ENCODE data around the gene XPC. TPM values are rescaled to one million over a fixed set of nuclear protein-coding genes. Genes with fewer than 3 reads are reported as not detected.
"Not testable (repeated sequence)": the region's sequence is repeated elsewhere in the genome, so short reads cannot be mapped to it uniquely, and the experiment has no call there.

The XPC gene
- total RNA-seq, 1 donor = 61.6 TPM

DNA sequence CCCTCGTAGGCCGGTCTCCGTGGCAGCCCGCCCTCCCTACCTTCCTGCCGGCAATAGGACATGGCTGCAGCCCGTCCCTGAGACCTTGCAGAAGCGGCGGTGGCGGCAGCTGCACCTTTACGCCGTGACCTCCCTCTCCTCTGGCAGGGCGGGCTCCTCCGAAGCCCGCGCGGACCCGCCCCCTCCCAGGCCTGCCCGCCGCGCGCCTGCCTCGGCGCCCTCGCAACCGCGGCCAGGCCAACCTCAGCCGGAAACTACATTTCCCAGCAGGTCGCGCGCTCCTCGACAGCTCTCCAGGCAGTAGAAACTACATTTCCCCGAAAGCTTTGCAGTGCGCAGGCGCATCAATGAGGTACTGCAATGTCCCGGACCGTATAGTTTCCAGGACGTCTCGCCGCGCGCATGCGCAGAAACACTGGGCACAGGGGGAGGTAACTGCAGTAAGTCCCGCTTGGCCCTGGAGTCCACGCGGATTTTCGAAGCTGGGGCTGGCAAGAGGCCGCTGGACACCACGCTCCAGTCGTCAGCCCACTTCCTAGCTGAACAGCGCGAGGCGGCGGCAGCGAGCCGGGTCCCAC, 53.7 kb downstream of the XPC start, which contains the start of the genes CHCHD4 and TMEM43:
CHCHD4 (minus strand) TSS at position 256 of the 578 bp plus-strand sequence; CDS start at position 62, 194 bp downstream.
TMEM43 (plus strand) TSS at position 438 of the 578 bp plus-strand sequence. CDS start 142 bp downstream, outside the sequence.
- peak within 1 kb of the TSS; percentile 98 for H3K4me3 ChIP-seq (ENCODE audit: low read depth, low read length)
- TF ChIP-seq, protein P1, sequence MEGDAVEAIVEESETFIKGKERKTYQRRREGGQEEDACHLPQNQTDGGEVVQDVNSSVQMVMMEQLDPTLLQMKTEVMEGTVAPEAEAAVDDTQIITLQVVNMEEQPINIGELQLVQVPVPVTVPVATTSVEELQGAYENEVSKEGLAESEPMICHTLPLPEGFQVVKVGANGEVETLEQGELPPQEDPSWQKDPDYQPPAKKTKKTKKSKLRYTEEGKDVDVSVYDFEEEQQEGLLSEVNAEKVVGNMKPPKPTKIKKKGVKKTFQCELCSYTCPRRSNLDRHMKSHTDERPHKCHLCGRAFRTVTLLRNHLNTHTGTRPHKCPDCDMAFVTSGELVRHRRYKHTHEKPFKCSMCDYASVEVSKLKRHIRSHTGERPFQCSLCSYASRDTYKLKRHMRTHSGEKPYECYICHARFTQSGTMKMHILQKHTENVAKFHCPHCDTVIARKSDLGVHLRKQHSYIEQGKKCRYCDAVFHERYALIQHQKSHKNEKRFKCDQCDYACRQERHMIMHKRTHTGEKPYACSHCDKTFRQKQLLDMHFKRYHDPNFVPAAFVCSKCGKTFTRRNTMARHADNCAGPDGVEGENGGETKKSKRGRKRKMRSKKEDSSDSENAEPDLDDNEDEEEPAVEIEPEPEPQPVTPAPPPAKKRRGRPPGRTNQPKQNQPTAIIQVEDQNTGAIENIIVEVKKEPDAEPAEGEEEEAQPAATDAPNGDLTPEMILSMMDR (IDR thresholded peaks at IDR 0.05; ENCODE audit: insufficient read depth, low read length) = no peak
- peak; percentile 99 for DNase-seq (ENCODE audit: low read depth)

DNA sequence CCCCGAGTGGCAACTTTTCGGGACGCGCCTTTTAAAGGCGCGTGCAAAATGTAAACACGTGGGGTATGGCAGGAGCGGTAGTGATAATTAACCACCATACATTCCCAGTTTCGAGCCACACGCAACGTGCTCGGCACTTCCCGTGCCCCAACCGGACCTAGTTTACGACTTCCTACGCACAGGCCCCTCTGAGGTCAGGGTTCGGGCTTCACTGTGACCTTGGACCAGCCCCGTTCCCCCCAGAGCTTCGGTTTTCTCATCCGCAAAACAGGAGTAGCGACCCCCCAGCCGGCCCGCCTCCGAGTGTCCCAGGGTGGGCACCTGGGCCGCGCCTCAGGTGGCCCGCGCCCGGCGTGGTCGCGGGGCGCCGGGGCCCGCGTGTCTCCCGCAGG, 54.2 kb downstream of the XPC start:
- TF ChIP-seq, protein P1 (IDR thresholded peaks at IDR 0.05; ENCODE audit: insufficient read depth, low read length) = no peak
- peak overlapping the region; percentile 98 for H3K4me3 ChIP-seq (ENCODE audit: low read depth, low read length)
- DNase-seq (ENCODE audit: low read depth) = peak; percentile 39

DNA sequence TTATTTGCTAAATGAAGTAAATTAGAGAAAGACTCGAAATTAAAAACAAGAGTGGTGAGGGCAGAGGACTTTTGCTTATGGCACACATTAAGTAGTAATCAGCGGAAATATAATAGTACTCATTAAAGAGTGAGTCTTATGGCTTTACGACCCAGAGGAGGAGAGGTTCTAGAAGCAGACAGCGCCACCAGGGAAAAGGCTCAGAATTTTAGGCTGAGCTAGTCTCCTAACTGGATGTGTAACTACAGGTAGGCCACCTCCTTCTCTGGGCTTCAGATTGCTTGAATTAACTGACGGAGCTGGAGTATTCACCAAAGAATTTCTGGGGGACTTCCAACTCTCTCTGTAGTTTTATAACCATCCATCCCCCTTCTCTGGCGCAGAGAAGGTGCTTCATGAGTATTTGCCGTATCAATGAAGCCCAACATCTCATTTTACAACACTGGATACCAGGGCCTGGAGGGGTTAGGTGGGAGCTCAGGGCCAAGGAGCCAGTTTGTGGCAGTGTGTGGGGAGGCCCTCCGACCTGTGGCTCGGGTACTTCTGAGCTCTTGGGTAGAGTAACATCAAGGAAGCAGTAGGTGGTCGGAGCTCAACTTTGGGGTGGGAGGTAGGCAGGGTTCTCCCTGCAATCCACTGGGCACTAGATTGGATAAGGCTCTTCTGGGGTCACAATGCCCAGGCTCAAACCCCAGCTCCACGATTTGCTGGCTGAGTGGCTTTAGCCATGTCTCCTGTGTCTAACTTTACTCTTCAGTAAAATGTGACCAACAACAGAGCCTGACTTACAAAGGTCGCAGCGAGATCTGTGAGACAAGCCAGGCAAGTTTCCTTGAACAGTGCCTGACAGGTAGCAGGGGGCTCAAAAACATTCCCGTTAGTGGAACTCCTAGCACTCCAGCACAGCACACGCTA, 54.8 kb downstream of the XPC start:
- DNase-seq (ENCODE audit: low read depth) = peak; percentile 16
- H3K4me3 ChIP-seq (ENCODE audit: low read depth, low read length) = peak overlapping the region; percentile 98
- TF ChIP-seq, protein P1 (IDR thresholded peaks at IDR 0.05; ENCODE audit: insufficient read depth, low read length) = no peak

GRCh38 chr3:14122301-14122700, 56.1 kb downstream of the XPC start:
- TF ChIP-seq, protein P1 (IDR thresholded peaks at IDR 0.05; ENCODE audit: insufficient read depth, low read length) = no peak
- no peak for DNase-seq (ENCODE audit: low read depth)
- H3K4me3 ChIP-seq (ENCODE audit: low read depth, low read length) = no peak overlapping the region

- no peak for DNase-seq (ENCODE audit: low read depth)
- TF ChIP-seq, protein P1 (IDR thresholded peaks at IDR 0.05; ENCODE audit: insufficient read depth, low read length) = no peak
- no peak overlapping the region for H3K4me3 ChIP-seq (ENCODE audit: low read depth, low read length)
These were observed 56.5 kb downstream of the XPC start for GRCh38 chr3:14121859-14122258.

GRCh38 chr3:14120921-14121448, 57.4 kb downstream of the XPC start:
- not testable (repeated sequence) for H3K4me3 ChIP-seq (ENCODE audit: low read depth, low read length); DNase-seq (ENCODE audit: low read depth)

Data from fibroblast of the aortic adventitia (primary cell).